GM19467 (cell line): ENCODE measurements around the gene MTIF3.
A peak's percentile ranks its signal among the peaks of the same experiment; 100 is the strongest.

ENCODE experiments used
- ATAC-seq: cut with Tn5 transposase; IDR thresholded peaks from one replicate; pipeline ENCODE4 v1.9.1; 2021; ENCODE audit warnings: mild to moderate bottlenecking, moderate library complexity; ENCODE audit not compliant: unreplicated experiment

MTIF3 gene, protein sequence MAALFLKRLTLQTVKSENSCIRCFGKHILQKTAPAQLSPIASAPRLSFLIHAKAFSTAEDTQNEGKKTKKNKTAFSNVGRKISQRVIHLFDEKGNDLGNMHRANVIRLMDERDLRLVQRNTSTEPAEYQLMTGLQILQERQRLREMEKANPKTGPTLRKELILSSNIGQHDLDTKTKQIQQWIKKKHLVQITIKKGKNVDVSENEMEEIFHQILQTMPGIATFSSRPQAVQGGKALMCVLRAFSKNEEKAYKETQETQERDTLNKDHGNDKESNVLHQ

DNA sequence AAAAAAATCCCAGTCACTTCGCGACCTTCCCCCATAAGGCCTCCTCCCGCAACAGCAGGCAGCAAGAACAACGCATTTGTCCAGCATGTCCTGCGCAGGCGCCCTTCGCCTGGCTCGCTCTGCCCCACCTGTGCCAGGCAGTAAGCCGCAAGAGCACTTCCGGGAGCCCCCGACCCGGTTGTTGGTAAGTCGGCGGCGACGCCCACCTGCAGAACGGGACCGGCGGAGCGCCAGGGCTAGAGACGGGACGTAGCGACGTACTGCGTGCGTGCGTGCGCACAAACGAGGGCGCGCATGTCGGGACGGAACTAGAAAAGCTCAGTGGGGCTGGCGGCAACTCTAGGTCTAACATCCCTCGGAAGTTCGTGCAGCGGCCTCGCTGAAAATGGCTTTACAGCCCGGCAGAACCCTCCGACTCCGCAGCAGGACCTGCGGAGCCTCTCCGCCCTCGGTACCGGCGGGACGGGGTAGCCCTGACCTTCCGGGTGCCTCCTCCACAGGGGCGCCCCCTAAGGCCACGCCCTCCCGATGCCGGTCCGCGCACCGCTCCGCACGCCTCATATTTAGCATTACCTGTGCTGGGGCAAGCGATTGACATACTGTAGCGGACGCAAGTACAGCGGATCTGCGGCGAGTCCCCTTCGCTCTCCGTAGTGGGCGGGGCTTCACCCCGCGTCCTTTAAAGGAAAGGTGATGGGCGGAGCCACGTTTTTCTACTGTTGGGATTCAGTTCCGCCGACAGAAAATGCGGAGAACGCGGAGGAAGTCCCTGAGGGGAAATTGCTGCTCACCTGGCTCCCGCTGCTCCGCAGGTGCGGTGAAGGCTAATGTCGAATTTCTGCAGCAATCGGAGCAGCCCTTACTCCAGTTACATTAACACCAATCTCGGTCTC is at the start of gene MTIF3:
Gene MTIF3, minus strand, starts transcription at position 629 of the 893 bp plus-strand sequence. CDS start 10,116 bp downstream, outside the sequence.
- ATAC-seq, result peak; percentile 82

DNA sequence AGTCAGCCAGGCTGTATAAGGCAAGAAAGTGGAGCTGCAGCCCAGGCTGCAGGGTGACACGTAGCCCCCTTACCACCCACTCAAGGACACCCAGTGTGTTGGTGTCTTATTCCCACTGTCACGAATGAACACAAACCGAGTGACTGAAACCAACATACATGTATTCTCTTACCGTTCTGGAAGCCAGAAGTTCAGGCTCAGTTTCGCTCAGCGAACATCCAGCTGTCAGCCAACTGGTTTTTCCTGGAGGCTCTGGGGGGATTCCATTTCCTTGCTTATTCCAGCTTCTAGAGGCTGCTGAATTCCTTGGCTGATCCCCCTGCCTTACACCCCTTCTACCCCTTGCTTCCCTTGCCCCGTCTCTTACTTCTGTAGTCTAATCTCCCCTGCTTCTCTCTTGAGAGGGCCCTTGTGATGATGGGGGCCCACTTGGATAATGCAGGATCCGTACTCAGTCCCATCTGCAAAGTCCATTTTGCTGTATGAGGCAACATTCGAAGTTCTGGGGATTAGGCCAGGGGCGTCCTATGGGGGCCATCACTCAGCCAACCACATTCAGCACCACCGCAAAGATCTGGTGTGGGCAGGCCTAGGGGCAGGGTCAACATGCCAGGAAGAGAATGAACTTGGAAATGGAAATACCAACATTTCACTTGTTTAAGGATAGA is 47.3 kb upstream of the MTIF3 start:
- ATAC-seq, result no peak

DNA sequence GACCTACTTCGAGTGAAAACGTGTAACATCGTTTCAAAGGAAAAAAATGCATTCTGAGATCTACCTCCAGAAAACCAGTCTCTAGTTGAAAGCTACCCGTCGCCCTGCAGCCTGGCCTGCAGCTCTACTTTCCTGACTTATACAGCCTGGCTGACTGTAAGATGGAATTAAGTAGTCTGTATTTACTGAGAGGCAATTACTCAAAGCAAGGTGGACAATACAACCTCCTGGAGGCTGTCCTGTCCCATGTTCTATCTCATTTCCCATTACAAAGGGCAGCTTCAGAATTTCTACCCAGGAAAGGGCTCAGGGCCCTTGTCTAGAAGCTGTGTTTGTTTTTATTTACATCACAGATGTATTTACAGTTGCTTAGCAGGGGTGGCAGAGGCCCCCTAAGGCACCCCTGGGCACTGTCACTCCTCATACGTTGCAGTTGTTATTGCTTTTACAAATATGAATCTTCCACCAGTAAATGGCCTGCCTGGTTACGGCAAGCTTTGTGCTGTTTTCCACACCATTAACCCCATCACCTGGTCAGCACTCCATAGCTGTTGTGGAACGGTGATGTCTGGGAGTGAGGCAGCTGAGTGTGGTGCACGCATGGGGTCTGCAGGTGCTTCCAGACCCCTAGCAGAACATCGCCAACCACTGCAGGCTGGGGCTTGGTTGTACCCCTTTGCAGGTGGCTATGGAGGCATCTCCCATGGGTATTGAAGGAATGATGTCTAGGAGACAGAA is 46.3 kb upstream of the MTIF3 start:
- ATAC-seq, result no peak

DNA sequence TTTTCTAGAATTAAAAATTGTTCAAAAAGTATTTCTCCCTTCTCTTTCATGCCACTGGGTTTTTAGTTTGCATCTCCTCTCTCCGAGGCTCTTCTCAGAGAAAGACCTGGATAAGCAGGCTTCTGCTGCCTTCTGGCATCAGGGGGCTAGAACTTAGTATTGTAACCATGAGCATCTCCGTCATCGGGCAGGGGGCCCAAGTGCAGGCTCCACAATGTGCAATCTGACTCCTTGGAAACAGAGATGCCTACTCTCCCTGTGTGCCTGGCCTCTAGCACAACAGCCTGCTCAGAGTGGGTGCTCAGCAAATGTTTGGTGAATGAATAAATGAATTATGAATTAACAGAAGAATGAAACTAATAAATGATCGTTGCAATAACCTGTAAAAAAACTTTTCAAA is 45.6 kb upstream of the MTIF3 start:
- no peak for ATAC-seq

DNA sequence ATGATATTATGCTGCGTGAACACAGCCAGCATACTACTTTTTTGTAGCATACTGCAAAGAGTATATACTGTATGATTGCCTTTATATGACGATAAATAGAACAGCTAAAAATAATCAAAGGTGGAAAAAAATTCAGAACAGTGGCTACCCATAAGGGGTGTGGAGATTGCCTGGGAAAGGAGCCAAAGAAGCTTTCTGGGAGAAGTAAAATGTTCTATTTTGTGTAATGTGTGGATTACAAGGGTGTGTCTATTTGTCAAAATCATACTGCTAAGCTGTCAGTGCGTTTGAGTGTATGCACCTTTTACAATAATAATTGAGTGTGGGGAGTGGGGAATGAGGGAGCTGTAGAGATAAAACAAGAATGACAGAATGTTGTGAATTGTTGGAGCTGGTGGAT is 45.2 kb upstream of the MTIF3 start:
- no peak for ATAC-seq

DNA sequence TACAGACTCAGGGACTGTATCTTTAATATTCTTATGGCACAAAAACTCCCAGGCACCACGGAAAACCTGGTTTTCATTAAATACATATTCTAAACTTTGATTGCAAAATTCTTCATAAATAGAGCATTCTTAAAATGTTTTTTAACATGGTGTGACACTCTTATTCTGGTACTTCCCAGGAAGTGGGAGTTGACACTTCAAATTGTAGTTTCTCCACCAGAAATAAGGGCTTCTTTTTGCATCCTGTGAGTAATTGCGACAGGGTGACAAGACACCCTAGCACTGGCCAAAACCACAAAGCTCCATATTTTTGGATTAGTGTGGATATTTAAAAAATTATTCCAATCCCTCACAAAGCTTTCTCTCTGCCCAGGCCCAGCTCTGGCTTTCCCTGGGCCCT is 43.6 kb upstream of the MTIF3 start:
- ATAC-seq, result no peak

DNA sequence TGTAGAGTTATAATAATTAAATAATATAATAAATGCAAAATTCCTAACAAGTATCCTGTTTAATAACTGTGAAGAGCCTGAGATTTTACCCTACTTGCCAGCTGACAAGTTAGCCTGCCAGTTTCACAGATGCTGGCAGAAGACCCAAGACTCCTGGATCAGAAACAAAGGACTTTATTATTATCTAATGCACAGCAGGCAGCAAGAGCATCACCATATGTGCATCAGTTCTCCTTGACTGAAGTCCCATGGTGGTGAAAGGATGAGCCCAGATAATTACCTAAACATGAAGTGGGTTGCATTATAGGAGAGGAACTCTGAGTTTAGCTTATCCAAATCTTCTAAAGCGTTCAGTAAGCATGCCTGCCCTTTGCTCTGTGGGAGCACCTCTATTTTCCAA is 39.1 kb upstream of the MTIF3 start:
- ATAC-seq, result no peak

DNA sequence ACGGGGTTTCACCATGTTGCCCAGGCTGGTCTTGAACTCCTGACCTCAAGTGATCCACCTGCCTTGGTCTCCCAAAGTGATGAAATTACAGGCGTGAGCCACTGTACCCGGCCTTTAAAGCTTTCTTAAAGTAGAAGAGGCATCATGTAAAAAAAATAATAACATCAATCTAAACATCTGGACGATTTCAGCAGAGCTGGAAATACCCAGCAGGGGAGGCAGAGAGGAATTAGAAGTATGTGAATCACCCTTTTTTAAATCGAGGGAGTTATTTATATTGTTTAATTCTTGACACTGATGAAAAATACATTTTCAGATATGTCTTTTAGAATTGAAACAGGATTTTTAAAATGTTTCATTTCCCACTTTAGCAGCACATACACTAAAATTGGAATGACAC is 37.4 kb upstream of the MTIF3 start:
- ATAC-seq, result no peak

DNA sequence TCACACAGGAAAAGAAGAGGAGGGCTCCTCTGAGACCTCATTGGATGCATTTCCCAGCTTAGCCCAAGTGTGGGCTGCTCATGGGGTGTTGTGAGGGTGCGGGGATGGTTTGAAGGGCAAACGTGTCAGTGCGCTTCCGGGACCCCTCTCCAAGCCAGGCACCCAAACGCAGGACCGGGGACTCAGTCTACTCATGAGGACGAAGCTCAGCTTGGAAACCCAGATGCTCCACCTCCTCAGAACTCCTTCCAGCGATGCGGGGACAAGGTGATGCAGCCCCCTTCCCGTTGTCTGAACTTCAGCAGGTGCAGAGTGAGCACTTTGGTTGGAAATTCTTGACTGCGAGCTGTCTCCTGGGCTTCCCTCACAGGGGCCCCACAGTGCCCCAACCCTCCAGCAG is 33.1 kb upstream of the MTIF3 start:
- no peak for ATAC-seq

DNA sequence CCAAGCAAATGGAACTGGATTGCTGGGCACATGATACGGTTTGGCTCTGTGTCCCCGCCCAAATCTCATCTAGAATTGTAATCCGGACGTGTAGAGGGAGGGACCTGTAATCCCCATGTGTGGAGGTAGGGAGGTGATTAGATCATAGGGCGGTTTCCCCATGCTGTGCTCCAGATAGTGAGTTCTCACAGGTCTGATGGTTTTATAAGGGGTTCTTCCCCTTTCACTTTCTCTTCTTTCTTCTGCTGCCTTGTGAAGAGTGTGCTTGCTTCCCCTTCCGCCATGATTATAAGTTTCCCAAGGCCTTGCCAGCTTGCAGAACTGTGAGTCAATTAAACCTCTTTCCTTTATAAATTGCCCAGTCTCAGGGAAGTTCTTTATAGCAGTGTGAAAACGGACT is 32.6 kb upstream of the MTIF3 start:
- ATAC-seq, result peak; percentile 87

DNA sequence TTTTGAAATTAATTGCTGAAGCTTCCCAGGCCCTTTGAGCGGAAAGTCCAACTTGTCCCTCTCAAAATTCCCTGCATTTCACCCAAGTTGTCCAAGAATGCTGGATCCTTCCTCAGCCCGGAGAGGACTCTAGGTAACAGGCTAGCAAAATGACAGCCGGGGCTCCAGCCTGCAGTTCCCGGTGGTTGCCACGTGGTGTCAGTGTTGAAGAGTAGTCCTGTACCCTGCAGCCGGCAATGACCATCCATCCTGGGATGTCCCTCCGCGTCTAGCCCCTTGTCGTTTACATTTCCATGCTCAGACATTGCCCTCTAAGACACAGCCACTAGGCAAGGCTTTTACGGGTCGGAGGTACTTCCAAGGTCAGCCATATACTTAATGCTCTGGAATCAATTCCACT is 31.4 kb upstream of the MTIF3 start:
- ATAC-seq, result no peak

DNA sequence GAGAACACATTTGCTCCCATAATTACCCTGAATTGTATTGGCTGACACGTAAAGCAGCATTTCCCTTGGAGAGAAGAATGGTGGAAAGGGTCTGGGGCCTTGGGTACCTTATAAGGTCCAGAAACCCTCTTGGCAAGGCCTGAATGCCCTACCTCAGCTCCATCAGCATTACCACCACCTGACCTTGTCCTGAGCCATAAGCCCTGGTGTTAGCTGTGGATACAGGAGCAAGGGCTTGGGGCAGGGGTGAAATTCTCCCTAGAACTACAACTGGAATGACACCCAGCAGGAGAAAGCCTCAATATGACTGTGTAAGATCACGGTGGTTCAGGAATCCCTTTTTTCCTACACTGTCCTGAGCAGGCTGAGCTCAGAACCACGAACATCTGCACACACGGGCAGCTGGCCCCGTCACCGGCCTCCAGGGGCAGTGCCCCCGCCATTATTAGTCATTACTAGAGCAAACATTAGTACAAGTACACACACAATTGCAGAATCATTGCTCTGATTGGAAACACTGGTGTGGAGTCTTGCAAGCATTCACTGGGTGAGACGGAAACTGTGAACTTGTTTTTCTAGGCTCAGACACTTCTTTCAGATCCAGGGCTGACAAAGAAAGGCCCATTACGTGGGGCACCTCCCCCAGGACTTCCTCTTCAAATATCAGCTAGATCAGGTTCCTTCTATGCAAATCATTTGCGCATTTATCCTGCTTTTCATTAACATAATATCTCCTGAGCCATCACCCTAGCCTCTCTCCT is 26.8 kb upstream of the MTIF3 start:
- ATAC-seq, result peak; percentile 55

DNA sequence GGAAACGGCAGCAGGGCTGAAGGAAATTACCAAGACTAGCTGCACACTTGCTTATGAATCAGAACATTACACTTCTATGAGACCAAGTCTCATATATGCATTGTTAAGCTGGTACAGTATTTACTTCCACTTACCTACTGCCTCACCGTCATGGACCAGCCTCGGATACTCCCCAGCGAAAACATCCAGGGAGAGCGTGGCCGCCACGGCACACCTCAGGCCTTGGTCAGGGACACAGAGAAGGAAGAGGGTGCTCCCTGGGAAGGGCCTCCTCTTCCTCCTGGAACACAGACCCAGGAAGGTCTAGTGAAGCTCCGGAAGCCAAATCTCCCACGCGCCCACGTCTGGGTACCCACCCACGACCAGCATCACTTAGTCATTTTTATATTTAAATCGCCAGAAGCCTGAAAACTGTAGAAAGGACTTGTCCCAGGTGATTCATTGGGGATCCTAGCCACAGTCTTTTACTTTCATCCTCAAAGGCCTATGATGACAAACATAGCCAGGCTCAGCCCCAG is 24.4 kb upstream of the MTIF3 start:
- ATAC-seq, result no peak

DNA sequence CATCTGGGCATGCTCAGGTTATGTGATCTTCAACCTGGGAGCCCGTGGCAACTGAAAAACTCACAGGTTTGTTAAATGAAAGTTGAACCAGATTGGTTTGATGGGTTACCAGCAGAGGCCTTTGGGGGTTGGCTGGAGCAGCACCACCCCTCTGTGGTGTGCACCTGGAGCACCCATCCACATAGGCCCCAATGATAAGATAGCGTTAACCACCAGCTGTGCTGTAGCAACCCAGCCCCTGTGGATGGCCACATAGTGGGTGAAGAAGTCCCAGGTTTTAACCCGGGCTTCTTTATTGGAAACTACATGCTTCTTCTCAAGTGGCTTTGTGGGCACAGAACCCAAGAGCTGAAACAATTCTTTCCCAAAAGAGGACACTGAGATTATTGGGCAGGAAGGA is 22.6 kb upstream of the MTIF3 start:
- no peak for ATAC-seq

DNA sequence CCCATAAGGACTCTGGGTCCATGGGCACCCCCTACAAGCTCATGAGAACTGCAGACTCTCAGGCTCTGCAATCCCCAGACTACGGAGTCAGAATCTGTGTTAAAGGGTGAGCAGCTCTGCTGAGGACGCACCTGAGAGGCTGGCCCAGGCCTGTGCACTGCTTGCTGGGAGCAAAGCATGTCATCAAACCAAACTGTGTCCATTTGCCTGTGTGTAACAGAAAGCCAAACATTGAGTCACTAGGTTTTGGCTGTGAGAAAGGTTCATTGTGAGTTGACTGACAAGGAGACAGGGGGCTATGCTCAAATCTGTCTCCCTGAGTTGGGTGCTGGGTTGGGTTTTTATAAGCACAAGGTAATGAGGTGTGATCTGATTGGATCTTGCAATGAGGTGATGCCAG is 22.1 kb upstream of the MTIF3 start:
- no peak for ATAC-seq

DNA sequence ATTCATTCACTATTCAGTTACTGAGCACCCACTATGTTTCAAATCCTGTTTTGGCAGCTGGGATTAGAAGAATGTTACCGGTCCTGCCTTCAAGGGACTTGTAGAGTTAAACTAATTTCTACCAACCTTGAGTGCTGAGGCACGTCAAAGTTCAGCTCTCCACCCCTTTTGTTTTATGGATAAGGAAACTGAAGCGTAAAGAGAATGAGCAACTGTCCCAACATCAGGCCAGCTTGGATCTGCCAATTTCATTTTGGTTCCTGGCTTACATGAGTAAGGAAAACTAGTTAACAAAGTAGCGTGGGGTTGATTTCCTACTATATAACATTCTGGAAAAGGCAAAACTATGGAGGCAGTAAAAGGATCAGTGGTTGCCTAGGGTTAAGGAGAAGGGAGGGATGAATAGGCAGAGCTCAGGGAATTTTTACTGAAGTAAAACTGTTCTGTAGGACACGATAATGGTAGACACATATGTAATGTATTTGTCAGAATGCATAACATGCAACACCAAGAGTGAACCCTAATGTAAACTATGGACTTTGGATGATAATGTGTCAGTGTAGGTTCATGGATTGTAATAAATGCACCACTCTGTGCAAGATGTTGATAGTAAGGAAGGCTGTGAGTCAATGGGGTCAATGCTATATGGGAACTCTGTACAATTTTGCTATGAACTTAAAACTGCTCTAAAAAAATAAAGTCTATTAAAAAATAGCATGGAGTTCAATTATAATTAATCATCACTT is 19.9 kb upstream of the MTIF3 start:
- ATAC-seq, result no peak

DNA sequence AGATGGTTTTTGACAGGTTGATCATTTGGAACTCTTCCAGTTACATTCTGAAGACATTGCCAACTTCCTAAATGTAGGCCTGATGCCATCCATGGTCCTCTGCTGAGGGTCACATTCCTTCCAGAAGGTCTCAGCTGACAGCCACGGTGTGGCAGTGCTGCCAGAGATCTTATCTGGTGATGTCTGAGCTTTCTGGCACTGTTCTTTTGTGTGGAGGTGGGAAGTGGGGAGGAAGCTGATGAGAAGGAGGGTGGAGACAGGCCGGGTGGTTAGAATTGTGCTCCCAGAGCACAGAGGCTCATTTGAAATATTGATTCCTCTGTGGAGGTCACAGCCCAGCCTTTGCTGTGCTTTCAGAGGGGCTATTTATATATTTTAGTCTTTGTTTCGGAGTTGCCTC is 16.1 kb upstream of the MTIF3 start:
- ATAC-seq, result no peak

DNA sequence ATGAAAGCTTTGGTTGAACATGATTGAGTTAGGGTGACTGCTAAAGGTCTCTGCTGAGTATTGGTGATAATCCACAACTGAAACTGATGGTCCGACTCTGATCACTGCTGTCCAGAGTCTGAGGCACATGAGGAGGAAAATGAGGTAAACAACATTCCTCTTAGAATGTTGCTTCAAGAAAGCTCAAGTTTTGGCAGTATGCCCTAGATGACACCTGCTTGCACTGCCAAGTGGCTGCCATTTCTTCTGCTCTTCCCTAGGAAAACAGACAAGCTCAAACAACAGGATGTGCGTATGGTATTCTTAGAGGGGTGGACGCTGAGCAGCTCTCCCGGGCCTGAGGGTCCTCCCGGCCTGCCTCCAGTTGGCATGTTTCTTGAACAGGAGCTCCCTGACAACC is 15.2 kb upstream of the MTIF3 start:
- no peak for ATAC-seq

DNA sequence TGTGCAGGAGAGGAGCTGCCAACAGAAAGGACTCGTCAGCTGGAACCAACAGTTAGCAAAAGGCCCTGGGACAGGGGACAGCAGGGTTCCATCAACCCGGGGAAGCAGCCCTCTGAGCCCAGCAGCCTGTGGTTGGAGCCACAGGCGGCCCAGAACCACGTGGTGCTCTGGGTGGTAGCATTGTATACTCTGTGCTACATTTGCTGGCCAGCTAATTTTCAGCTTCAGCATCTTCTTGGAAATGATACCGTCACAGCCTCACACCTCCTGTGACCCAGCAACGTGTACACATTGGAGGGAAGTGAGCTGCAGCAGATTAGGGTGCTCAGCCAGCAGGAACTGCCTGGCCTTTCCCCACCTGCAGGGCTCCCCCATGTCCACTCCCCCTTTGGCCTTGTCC is 13.1 kb upstream of the MTIF3 start:
- ATAC-seq, result no peak
